CD4-positive, alpha-beta T cell treated with Interleukin-15 for 1 hour (primary cell): ENCODE measurements around the gene CELF4.

Experiments used
- DNase-seq: peaks from one replicate; pipeline ENCODE4 v3.0.0-alpha.2; 2020

Gene CELF4

GRCh38 chr18:37565101-37565976, at the start of gene CELF4:
CELF4 (minus strand) TSS chr18:37565798.
- DNase-seq = no peak

- DNase-seq = no peak
Observed at GRCh38 chr18:37613253-37613565, 47.6 kb upstream of the CELF4 start.

DNA sequence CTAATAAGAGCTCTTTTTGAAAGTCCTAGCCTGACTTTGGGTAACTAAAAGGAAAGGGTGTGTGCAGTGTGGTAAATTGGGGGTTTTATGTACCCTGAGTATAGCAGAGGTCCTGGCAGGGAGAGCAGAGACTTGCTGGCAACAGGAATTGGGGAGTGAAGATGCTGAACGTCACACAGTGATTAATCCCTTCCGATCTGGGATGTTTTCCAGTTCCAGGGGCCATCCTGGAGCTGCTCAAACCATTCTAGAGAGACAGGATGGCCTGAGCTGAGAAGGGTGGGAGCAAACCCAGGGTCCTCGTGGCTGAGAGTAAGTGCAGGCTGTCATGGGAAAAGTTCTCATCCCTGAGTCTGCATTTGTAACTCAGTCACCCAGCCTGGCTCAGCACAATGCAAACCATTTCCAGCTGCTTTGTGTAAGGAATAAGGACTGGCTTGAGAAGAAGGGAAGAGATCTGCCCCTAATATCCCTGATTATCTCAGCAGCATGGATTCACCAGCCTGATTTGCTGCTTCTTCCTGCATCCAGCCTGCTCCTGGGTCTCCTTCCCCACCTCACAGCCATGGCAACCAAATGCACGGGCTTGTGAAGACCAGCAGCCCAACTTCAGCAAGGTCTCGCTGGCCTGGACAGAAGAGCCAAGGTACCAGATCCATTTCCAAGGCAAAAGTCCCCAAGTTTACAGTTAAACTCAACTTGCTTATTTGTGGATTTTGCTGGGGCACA, 47.1 kb upstream of the CELF4 start:
- no peak for DNase-seq

- no peak for DNase-seq
Observed at GRCh38 chr18:37611614-37612279, 46.1 kb upstream of the CELF4 start.

DNA sequence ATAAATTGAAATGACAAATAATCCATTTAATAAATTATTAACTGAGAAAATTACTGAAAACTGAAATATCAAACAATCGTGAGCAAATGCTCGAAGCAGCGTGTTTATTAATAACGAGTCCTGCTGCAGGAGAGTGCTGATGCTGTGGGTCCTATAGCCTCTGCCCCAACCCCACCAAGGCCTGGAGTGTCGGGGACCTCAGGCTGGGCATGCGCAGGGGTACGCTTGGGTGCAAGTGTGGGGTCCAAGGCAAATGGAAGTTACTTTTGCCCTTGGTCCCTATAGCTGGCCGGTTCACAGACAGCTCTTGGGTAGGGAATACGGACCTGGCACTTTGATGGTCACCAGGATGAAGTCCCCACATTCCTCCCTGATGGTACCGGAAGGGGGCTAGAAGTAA, 43.3 kb upstream of the CELF4 start:
- no peak for DNase-seq

- no peak for DNase-seq
Observed at GRCh38 chr18:37607281-37607680, 41.7 kb upstream of the CELF4 start.

DNA sequence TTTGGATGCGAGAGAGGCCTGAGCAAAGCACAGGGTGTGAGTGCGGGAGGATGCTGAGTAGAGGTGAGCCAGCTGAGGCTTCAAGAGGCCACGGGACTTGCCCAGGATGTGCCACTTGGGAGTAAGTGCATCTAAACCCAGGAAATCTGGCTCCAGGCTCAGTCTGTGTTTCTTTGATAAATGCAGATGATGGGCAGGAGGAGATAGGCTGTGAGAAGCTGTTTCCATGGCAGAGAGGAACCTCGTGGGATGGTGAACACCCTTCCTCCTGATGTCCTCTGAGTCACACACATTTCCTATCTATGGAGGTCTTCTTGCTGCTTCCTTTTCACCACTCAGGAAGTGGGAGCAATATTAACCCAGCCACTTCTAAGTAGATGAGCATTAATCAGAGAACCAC, 38.4 kb upstream of the CELF4 start:
- no peak for DNase-seq

DNA sequence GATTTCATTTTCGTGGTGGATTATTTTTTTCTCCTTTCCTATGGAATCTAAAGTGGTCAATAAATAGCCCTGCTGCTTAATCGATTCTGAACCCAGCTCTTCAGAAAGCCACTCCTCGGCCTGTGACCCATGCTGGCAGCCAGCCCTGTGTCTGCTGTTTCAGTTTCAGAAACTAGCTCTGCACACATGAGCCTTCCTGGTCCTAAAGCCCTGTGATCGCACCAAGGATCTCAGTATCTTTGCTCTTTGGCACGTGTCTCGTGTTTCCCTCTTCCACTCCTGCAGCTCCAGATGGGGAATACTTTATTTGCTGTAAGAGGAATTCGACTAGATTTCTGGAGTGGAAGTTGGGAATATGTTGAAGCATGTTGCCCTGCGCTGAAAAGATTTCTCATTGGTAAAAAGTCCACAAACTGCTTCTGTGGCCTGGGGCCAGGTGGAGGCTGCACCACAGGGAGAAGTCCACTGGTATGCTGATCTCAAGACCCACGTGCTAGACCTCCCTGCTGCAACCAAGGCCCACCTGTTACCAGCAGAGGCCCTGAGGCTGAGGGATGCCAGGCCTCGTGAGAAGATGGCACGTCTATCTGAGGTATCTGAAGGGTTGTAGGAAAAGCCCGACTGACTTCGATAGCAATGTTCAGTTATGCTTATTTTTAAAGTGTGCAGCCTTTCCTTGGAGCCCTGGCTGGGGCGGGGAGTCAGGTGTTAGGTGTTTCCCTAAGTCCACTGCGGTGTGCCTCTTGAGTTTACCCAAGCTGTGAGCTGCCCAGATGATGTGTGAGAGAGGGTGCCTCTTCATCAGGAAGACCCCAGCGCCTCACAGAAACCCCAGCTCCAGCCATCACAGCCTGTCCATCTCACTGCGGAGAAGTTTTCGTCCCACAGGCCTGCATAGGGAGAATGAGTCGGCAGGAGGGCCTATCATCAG, 33.6 kb upstream of the CELF4 start:
- no peak for DNase-seq

DNA sequence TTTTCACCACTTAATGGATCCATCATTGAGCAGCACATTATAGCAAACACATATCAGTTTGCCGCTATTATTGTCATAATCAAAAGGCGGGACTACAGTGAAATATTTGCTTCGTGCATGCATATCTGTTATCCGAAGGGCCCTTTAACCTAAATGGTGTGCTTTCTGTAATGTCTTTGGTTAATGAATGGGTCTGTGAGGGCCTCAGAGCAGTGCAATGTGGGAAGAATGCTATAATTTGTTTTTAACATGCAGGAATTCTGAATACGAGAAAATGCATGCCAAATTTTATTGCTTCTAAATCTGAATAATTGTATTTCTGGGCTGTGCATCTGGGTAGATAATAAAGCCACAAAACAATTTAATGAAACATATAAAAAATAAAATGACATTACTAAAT, 32.8 kb upstream of the CELF4 start:
- DNase-seq = no peak

GRCh38 chr18:37590346-37590745, 24.7 kb upstream of the CELF4 start:
- DNase-seq = no peak

DNA sequence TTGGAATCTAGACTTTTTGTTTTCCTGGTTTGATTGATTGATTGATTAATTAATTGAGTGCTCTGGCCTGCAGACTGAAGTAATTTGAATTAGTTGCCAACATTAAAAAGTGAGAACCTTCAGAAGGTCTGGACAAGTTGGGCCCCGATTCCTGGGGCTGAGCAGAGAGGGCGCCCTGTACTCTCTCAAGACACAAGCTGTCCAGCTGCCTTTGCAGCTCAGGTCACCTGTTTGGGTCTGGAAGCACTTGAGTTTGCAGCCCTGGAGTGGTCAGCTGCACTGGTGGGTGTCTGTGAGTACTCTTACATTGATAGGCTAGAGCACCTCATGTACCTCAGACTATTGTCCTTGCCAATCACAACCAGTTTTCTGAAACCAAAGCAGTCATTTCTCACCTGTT, 22.7 kb upstream of the CELF4 start:
- DNase-seq = no peak

- DNase-seq = no peak
Observed at GRCh38 chr18:37586656-37587225, 21.1 kb upstream of the CELF4 start.

DNA sequence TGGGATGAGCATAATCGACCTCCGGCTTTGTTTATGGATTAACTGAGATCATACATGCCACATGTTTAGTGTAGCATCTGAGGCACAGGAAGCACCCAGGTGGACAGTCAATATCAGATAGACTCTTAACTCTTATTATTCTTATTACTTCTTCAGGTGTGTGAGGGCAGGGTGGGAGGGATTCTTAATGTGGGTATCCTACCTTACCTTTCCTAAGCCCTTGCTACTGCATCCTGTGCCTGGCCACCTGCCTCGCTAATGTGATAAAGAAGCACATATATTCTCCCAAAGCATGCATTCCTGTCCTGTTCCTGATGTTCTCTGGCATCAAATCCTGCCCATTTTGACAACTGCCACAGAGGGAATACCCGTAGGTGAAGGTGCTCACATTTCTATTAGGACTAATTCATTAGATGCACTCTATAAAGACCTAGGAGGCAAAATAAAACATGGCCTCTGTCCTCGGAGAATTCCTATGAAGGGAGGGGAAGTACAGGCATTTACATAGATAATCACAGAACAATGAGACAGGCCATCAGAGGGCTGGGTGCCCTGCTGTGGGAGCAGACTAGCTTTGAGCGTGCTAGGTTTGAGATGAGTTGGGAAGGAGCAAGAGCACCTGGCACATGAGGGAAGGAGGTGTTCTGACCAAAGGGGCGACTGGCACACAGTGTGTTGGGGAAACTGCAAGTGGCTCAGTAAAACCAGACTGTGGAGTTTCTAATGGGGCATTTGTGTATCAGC, 19.5 kb upstream of the CELF4 start:
- DNase-seq = no peak

DNA sequence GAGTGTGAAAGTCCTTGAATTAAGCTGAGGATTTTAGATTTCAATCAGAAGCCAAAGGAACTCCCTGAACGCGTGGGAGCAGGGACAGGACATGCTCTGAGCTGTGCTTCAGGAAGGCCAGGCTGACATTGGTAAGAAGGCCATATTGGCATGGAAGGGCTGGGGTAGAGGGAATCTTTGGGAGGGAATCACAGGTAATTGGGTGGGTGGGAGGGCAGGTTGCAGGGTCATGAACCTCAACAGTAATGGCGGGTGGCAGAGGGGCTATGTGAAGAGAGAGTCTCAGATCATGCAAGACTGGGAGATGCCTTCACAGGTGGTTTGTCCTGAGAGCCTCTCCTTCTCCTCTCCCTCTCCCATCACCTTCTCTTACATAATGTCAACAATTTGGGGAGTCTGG, 18.6 kb upstream of the CELF4 start:
- DNase-seq = no peak

GRCh38 chr18:37582261-37582660, 16.7 kb upstream of the CELF4 start:
- DNase-seq = no peak

GRCh38 chr18:37578886-37579513, 13.4 kb upstream of the CELF4 start:
- DNase-seq = no peak

GRCh38 chr18:37578182-37578678, 12.6 kb upstream of the CELF4 start:
- no peak for DNase-seq

DNA sequence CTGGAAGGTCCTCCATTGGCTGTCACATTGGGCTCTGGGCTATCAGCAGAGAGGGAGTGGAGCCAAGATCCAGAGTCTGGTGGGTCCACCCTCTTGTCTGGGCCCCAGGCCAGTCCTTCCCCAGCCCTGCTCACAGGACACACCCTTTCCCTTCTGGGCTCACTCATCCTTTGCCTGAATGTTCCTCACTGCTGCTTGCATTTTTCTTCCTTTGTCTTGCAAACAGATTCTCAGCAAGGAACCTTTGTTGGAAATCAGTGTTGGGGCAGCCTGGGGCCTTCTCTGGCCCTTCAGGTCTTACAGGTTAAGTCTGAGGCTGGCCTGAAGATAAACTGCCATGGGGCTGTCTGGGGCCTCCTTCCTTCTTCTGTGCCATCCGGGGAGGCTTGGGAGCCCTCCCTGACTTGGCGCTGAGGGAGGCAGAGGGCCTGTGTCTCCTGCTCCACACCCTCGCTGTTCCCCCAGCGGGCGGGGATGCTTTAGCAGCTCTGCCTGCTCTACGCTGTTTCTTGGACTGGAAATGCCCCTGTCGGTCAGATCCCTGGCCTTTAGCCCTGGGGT, 11.5 kb upstream of the CELF4 start:
- DNase-seq = no peak

DNA sequence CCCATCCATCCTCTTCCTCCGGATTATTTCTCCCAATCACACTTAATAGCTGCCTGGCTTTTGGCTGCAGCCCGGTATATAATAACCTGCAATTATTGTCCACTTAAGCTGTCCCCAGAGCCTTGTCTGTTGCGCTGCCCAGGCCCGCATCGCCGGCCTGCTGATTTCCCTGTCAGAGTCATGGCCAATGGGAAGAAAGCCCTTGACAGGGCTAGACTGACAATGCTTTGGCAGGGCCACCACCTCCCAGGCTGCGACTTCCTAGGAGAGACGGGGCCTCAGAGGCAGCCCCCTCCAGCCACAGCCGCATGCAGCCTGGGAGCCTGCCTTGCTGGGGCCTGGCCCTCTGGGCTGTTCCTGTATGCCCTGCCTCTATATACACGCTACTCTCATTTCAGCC, 10.0 kb upstream of the CELF4 start:
- no peak for DNase-seq

DNA sequence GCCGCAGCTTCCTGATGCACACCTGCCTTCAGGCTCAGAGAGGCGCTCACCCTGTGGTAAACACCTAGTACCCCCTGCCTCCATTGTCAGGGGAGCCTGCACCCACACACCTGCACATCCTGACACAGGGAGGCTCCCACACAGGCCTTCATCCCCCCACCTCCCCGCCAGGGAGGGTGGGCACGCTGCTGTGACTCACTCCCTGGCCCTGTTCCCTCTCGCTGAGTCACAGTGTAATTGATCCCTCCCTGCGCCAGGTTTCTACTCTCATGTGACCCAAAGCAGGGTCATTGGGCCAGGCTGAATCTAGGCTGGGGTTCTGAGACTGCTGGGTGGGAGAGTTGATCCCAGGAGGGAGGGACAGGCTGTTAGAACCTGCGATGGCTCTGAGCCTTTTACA, 8.5 kb upstream of the CELF4 start:
- DNase-seq = no peak

- no peak for DNase-seq
Observed at GRCh38 chr18:37572736-37573135, 7.1 kb upstream of the CELF4 start.
